Stimulated activated CD4-positive, alpha-beta T cell treated with anti-CD3 and anti-CD28 coated beads, TNF-alpha, amount 100 ng/mL, for 4 hours (primary cell): ENCODE measurements around the gene PCP2.

Source experiments
- DNase-seq, 3 experiments: peaks; one replicate each; pipeline ENCODE4 v3.0.0-alpha.2; 2020; ENCODE audit warnings: low read depth in 3 of 3

Gene PCP2

GRCh38 chr19:7618771-7619510 is 14.6 kb downstream of the PCP2 start:
- DNase-seq: no peak

DNA sequence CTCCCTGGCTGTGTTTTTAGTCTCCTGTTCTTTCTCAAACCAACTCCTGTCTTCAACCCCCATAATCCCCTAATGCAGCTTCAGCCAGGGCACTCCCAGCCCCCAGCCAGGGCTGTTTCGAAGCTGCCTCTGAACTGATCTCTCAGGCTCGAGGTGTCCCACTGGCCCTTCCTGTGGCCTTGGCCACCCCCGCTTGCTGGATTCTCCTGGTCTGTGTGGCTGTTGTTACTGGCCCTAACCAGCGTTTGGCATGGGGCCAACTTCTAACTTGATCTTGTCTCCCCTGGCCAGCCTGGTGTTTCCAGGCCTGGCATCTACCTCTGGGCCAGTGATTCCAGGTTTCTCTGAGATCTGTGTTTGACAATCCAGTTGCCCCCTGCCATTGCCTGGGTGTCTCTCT is 15.2 kb downstream of the PCP2 start:
- DNase-seq: no peak

- DNase-seq: no peak
These were observed 15.8 kb downstream of the PCP2 start for GRCh38 chr19:7617735-7618134.

DNA sequence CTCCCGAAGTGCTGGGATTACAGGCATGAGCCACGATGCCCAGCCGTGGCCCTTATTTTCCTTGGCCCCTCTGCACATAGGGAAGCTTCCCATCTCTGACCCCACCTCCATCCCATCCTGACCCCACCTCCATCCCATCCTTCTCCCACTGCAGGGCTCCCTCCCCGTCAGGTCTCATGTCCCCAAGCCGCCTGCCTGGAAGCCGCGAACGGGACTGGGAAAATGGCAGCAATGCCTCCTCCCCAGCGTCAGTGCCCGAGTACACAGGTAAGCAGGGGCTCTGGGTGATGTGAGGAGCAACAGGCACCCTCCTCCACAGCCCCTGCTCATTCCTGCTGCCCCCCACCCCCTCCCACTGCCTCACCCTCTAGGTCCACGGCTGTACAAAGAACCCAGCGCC is 16.3 kb downstream of the PCP2 start:
- DNase-seq: no peak

- DNase-seq: no peak
These were observed 18.4 kb downstream of the PCP2 start for GRCh38 chr19:7614859-7615741.

- no peak for DNase-seq
These were observed 20.9 kb downstream of the PCP2 start for GRCh38 chr19:7612282-7613274.

GRCh38 chr19:7611541-7612279 is 21.8 kb downstream of the PCP2 start:
- no peak for DNase-seq

GRCh38 chr19:7610491-7611240 is 22.9 kb downstream of the PCP2 start:
- DNase-seq: no peak

GRCh38 chr19:7607874-7608560 is 25.5 kb downstream of the PCP2 start:
- DNase-seq: no peak

DNA sequence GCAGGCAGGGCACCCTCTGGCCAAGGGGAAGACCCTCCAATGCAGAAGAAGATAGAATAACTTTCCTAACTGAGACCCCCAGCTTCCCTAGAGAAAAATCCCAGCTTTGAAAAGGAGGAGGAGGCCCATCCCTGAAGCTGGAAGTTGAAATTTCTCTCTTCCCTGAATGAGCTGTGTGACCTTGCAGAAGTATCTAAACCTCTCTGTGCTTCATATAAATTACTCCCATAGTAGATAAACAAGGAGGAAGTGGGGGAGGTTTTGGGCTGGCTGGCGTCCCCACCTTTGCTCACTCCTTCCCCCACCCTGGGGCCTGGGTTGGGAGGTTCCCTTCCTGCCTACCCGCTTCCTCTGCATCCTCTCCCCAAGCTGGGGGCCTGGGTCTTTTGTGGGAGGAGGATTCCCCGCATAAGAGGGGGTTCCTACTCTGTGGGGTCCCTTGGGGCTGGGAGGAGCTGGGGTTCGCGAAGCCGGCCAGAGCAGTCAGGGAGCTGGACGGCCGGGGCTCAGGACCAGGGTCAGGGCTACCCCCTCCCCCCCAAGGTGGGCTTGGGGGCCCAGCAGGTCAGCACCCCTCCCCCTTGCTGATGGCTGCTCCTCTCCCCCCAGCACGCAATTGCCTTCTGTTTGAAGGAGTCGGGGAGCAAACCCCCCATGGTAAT is 26.2 kb downstream of the PCP2 start:
- no peak for DNase-seq

DNA sequence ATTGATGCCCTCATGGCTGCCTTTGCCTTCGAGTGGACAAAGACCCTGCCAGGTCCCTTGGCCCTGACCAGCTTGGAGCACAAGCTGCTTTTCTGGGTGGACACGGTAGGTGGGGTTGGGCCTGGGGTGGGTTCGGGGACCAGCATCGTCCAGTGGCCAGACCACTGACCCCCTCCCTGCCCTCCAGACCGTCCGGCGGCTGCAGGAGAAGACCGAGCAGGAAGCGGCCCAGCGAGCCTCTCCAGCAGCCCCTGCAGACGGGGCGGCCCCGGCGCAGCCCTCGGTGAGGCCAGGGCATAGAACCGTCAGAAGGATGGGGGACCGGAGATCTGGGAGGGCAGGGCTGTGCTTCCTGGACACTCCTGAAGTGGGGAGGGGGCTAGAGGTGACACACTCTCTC is 27.2 kb downstream of the PCP2 start:
- DNase-seq: no peak

GRCh38 chr19:7605490-7606222 is 27.9 kb downstream of the PCP2 start:
- DNase-seq: no peak

DNA sequence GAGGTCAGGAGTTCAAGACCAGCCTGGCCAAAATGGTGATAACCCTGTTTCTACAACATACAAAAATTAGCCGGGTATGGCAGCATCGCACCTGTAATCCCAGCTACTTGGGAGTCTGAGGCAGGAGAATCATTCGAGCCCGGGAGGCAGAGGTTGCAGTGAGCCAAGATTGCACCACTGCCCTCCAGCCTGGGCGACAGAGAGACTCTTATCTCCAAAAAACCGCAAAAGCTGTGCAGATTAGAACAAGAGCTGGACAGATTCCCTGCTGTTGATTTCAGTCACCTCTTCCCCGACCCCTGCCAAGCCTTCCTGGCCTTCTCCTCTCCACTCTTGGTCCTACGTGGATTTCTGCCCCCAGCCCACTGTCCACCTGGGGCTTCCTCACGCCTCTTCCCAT is 29.6 kb downstream of the PCP2 start:
- DNase-seq: no peak

- DNase-seq: no peak
These were observed 30.5 kb downstream of the PCP2 start for GRCh38 chr19:7602935-7603497.

GRCh38 chr19:7602240-7602934 is 31.1 kb downstream of the PCP2 start:
- no peak for DNase-seq

DNA sequence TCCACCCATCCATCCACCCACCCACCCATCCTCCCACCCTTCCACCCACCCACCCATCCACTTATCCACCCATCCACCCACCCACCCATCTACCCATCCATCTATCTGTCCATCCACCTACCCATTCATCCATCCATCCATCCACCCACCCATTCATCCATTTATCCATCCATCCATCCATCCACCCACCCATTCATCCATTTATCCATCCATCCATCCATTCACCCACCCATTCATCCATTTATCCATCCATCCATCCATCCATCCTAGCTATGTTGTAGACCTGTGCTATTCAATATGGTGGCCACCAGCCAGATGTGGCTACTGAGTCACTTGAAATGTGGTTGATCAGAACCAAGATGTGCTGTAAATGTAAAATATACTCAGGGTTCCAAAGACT is 32.8 kb downstream of the PCP2 start:
- DNase-seq: no peak

DNA sequence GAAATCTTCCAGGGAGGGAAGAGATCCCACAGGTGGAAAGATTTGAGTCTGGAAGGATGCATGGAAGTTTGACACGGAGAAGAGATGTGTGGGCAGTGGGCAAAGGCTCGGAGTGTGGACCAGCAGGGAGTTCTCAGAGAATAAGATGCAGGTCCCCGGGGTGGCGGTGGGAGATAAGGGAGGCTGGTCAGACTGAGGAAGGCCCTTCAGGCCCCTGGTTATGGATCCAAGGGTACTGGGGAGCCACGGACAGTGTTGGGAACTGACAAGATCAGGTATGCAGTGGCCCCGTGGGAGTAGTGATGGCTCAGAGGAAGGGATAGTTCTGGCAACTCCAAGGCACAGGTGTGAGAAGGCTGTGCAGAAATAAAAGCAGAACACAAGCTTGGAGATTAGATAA is 35.3 kb downstream of the PCP2 start:
- no peak for DNase-seq

DNA sequence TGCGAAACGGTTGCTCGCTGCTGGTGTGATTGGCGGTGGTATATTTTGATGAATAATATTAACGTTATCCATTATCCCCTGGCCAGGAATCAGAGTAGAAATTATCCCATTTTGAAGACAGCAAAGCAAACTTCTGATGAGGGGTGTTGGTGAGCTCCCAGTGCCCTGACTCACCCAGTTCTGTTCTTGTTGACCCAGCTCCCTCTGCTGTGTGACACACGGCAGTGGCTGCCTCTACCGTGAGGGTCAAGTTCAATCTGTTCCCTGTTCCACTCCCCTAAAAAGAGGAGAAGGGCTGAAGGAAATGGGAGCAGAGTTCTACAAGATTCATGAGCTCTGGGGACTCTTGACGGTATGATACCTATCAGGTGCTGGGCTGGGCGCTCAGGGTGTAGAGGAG is 35.8 kb downstream of the PCP2 start:
- no peak for DNase-seq
